CD4-positive, alpha-beta T cell treated with Interleukin-1 beta for 1 hour (primary cell): Measurements from ENCODE around the gene ZAP70.
"Not testable (repeated sequence)": the region's sequence is repeated elsewhere in the genome, so short reads cannot be mapped to it uniquely, and the experiment has no call there.

Source experiments
- DNase-seq, 2 donors: peaks; one replicate each; pipeline ENCODE4 v3.0.0-alpha.2; 2020 to 2022

The ZAP70 gene

DNA sequence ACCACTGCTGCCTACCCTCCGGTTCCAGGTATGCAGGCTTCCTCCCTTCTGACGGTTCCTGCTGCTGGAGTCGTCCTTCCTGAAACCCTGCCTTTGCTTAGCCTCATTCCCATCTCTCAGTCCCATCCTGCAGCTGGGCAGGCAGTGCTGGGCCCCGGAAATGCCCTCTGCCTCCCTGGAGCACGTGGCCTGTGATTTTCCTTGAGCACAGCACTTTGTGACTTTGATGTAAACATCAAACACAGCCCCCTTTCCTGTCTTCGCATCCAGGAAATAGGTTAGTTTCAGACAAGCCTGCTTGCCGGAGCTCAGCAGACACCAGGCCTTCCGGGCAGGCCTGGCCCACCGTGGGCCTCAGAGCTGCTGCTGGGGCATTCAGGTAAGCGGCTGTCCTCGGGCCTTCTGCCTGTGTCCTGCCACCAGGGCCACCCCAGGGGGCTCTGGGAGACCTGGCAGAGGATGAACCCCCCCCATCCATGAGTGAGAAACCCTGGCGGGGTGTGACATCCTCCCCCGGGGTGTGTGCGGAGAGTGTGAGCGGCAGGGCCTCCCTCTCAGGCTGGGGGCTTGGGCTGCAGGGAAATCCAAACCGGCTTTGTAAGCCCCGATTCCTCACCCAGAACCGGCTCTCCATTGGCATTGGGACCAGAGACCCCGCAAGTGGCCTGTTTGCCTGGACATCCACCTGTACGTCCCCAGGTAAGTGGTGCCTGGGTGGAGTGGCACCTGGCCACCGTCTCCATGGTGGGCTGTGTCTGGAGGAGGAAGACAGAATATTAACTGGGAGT is at the start of gene ZAP70:
TSS of gene ZAP70 (plus strand) at position 281 of the 788 bp plus-strand sequence. CDS start 10,461 bp downstream, outside the sequence.
- DNase-seq: peak; percentile 52 to 68

DNA sequence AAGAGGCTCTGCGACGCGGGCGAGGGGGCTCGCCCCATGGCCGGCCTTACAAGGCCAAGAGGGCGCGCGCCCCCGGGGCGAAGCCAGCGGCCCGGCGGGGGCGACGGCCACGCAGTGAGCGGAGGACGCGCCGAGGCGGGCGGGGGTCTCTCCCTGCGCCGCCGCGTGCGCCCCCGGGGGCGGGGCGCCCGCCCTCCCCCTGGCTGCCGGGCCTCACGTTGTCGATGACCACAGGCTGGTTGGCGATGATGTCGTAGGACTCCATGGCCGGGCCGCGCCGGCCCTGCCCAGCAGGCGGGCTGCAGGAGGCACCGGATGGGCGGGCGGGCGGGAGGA is 49.8 kb upstream of the ZAP70 start:
- DNase-seq: no peak

DNA sequence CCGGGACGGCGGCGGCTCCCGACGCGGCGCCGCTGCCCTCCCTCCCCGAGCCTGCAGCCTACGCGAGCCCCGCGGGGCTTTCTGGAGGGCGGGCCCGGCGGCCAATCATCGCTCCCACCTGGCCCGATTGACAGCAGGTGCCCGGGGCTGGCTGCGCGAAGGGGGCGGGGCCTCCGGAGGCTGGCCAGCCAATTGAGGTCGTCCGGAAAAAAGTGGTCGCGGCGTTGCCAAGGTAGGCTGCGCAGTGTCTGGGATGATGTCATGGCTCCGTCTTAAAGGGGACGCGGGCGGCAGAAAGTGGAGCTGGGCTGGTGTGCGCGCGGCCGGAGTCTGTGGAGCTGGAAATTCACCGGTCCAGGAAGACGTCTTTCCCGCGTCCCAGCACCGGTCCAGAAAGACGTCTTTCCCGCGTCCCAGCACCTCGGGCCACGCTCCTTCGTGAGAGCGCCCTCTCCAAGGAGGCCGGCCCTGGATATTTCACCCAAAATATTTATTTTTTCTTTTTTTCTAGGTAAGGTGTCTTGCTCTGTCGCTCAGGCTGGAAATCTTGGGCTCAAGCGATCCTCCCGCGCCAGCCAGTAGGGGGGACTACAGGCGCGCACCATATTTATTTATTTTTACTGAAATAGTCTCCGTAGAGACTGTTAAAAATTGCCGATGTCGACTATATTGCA is 49.3 kb upstream of the ZAP70 start, which contains the start of gene ACTR1B:
TSS of gene ACTR1B (minus strand) at position 83 of the 674 bp plus-strand sequence. CDS start 154 bp downstream, outside the sequence.
- peak; percentile 98 to 99 for DNase-seq

DNA sequence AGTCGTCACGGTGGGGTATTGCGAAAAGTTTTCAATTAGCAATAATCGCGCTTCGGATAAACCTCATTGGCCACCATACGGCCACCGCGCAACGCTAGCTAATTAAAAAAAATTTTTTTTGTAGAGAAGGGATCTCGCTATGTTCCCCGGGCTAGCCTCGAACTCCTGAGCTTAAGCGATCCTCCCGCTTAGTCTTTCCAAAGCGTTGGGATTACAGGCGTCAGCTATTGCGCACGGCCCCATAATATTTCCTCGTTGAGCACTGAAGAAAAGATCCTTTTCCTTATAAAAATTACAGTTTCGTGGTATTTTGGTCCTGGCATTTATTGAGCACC is 48.8 kb upstream of the ZAP70 start:
- DNase-seq: no peak

DNA sequence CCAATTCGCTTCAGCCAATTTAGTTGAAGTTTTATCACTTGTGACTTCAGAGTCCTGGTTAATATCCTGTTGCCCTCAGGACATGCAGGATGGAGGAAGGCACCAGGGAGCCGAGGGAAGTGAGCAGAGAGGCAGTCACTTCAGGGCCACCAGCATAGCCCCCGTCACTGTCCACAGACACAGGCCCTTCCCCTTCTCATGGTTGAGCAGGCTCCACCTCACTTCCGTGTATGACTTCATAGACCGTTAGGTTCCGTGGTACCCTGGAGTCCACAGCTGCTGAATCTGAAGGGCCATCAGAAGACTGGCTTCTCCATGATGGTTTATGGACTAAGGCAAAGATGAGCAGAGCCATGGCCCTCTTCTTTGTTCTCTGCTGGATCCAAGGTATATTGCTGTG is 43.9 kb upstream of the ZAP70 start, which contains the start of gene C2orf92:
TSS of gene C2orf92 (plus strand) at position 266 of the 400 bp plus-strand sequence. CDS start at position 342, 76 bp downstream.
- DNase-seq: no peak

DNA sequence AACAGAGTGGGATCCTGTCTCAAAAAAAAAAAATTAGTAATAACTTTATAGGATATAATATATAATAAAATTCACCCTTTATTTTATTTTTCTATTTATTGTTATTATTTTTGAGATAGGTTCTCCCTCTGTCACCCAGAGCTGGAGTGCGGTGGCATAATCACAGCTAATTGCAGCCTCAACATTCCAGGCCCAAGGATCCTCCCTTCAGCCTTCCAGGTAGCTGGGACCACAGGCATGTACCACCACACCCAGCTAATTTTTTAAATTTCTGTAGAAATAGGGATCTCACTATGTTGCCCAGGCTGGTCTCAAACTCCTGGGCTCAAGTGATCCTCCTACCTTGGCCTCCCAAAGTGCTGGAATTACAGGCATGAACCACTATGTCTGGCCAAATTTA is 42.9 kb upstream of the ZAP70 start:
- no peak for DNase-seq

DNA sequence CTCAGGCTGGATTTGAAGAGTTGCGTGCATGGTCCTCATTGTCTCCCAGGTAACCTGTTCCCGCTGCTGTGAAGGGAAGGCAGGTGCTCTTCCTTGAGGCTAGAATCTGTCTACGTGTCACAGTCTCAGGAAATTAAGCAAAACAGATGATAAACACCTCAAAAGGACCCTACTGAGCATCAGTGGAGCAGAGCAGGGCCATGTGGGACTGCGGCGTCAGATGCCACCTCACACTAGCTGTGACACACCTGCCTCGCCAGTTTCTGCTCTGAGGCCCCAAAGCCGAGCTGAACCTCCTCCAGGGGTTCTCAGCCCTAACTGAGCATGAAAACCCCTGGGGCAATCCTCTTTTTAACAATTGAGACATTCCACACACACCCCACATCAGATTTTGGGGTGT is 41.9 kb upstream of the ZAP70 start:
- DNase-seq: no peak

DNA sequence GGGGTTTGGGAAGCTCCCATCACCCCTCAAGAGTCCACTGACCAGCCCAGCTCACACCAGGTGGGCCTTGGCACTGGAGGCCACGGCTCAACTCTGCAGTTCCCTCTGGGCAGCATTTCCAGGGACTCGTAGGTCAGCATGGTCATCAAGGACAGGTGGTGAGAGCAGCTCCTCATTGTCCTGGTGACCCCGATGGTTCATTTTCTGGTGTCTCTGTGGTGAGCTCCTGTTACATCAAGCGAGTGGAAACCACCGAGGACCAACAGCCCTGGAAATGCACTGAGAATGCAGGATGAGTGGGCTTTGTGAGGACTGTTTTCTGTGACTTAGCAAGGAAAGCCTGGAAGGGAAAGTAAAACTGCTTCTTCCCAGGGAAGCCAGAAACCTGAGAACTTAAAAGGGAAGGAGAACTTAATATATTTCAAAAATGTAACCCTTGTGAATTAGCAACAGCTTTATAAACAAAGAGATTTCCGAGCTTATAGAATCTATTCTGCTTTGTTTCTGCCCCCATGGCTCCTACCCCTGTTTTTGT is 40.7 kb upstream of the ZAP70 start:
- not testable (repeated sequence) for DNase-seq

DNA sequence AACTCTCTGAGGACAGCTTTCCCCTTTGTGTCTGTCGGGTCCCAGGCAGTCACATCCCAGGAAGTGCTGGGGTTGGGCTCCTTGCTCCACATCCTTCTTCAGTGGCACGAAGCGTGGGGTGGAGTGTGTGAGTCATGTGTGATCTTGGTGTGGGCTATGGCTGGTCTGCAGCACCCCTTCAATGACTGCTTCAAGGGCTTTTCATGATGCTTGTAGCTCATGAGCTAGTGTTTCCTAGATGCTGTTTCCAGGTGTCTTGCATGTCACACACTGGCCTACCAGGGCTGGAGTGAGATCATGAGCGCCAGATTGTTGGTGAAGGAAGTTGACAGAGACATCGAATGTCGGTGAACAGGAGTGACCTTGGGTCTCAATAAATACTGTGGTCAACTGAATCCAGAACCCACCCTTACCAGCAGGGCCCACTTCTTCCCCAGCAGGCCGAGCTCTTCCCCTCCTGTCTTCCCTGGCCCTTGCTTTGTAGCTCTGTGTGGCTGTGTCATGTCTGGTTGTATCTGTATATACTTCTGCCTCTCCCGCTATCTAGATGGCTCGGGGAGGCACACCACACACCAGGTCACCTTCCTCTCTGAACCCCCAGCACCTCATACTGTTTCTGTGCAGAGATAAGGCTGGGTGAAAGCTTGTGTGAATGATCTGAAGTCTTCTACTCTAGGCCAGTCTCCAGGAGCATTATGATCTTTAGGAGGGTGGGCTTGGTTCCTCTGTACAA is 40.0 kb upstream of the ZAP70 start:
- no peak for DNase-seq

DNA sequence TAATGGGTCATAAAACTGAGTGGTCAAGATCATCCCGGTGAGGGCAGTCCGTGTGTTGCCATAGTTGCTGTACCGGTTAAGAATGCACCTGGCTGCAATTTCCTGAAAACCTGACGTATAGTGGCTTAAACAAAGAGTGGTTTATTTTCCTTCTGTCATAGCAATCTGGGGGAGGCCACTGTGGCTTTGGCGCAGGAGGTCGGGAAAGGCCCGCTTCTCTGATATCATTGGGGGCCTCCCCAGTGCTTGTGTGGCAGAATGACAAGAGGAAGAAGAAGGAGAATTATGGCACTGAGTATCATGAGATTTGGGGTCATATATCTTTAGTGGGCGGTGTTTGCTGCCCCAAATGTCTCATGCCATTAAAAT is 39.5 kb upstream of the ZAP70 start:
- no peak for DNase-seq

DNA sequence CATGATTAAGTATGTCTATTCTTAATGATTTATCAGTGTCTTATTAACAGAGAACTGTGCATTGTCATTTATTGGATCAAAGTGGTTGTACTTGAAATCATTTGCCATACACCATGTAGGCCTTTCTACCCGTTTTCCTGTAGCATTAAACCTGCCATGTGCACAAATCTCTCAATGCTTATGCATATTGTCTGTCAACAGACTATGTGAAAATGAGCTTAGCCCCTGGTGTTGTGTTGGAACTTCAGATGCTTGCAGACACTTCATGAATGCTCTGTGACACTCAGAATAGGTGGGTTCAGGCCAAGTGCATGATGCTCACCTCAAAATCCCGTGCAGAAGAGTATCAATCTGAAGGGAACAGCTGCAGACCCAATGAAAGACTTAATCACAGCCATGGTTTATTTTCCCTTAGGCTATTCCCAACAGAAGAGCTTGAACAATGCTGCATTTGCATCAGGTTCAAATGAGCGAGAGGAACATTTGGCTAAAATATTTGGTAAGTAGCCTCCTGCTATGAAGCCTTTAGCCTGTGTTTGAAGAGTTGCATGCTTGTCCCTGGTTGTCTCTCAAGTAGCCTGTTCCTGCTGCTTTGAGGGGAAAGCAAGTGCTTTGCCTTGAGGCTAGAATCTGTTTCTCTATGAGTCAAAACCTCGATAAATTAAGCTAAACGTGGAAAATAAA is 37.8 kb upstream of the ZAP70 start:
- no peak for DNase-seq

DNA sequence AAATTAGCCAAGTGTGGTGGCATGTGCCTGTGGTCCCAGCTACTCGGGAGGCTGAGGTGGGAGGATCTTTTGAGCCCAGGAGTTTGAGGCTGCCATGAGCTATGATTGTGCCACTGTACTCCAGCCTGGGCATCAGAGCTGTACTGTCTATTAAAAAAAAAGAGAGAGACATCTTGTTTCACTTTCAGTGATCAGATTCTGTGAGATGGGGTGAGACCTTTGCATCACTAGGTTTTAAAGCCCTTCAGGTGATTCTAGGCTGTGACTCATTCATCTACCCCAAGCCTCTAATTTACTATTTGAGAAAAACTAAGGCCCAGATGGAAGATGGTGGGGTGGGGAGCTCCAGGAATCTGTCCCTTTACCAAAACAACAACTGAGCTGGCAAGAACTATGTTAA is 36.8 kb upstream of the ZAP70 start:
- DNase-seq: no peak

DNA sequence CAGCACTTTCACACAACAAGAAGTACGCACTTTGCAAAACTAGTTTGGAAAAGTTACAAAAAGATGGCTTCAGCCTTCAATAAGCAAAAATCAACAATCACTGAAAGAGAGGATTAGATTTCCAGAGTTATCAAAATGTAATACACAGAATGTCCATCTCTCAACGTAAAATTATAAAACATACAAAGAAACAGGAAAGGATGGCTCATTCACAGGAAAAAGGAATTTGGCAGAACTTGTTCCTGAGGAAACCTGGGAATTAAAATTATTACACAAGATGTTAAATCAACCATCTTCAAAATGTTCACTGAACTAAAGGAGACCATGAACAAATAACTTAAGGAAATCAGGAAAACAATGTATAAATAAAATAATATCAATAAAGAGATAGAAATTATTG is 35.9 kb upstream of the ZAP70 start:
- DNase-seq: no peak

DNA sequence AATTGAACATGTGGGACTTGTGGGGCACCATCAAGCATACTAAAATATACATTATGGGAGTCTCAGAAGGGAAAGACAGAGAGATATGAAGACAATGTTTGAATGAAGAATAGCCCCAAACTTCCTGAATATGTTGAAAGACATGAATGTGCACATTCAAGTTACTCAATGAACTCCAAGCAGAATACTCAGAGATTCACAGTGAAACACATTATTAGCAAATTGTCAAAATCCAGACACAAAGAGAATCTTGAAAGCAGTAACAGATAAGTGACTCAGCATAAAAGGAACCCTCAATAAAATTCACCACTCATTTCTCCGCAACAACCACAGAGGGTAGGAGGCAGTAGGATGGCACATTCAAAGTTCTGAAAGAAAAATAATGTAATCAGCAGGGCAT is 35.1 kb upstream of the ZAP70 start:
- DNase-seq: no peak

DNA sequence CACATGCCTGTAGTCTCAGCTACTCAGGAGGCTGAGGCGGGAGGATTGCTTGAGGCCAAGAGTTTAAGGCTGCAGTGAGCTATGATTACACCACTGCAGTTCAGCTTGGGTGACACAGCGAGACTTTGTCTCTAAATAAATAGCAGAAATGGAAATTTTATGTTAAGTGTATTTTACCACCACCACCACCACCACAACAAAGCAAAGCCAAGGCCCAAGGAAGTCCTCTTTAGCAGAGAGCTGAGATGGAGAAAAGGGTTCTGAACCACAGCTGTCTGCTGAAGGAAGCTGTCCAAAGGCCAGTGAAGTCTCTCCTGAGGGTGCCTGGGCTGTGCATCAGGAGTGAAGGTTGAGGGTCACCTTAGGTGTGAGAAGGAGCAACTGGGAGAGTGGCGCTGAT is 26.1 kb upstream of the ZAP70 start:
- not testable (repeated sequence) for DNase-seq

DNA sequence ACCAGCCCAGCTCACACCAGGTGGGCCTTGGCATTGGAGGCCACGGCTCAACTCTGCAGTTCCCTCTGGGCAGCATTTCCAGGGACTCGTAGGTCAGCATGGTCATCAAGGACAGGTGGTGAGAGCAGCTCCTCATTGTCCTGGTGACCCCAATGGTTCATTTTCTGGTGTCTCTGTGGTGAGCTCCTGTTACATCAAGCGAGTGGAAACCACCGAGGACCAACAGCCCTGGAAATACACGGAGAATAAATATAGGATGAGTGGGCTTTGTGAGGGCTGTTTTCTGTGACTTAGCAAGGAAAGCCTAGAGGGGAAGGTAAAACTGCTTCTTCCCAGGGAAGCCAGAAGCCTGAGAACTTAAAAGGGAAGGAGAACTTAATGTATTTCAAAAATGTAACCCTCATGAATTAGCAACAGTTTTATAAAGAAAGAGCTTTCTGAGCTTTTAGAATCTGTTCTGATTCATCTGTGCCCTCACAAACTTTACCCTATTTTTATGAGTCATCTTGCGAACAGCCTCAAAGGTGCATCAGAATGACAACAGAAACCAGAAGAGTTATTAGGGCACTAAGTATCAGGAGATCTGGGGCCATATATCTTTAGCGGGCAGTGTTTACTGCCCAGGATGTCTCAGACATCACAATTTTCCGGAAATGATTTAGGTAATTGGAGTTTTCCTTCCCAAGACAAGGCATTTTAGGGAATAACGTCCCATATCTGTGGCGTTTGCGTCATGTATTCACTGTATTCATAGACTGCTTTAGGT is 25.1 kb upstream of the ZAP70 start:
- no peak for DNase-seq

DNA sequence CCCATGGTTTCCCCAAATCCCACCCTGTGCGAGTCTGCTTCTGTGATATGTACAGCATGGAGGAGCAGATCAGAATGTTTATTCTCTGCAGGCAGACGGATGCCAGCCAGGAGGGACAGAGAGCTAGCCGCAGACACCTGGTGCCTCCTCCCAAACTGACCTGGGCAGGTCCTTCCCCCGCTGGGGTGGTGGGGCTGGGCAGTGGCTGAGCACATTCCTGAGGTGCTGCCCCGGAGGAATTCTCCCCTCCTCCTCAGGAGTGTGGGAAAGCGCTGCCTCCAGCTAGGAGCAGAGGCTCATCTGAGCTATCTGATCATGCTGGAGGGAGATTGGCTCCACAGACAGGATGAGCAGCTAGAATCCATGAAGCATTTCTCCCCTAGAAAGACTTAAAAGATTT is 22.2 kb upstream of the ZAP70 start:
- DNase-seq: no peak

DNA sequence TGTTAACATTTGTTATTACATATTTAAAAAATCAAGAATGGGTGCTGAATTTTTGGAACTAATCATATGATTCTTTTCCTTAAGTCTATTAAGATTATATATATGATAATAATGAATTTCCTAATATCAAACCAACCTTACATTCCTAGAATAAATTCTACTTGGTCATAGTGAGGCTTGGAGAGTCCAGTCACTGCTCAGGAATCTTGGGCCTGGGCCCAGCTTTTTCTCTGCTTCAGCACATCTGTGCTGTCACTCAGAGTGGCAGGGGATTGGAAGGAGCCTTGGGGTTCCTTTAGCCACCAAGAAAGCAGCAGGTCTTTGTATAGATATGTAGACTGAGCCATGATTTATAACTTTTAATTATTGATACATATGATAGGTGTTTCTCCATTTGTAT is 19.9 kb upstream of the ZAP70 start:
- DNase-seq: no peak

DNA sequence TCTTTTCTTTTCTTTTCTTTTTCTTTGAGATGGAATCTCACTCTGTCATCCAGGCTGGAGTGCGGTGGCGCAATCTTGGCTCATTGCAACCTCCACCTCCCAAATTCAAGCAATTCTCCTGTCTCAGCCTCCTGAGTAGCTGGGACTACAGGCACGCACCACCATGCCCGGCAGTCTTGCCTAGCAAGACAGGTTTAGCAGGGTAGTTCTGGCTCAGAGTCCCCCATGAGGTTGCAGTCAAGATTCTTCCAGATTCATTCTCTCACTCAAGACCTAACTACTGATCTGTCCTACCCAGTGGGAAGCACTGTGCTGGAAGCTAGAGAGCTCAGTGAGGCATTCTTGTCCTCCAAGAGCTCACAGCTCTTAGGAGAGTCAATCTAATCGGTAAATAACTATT is 17.6 kb upstream of the ZAP70 start:
- DNase-seq: no peak

DNA sequence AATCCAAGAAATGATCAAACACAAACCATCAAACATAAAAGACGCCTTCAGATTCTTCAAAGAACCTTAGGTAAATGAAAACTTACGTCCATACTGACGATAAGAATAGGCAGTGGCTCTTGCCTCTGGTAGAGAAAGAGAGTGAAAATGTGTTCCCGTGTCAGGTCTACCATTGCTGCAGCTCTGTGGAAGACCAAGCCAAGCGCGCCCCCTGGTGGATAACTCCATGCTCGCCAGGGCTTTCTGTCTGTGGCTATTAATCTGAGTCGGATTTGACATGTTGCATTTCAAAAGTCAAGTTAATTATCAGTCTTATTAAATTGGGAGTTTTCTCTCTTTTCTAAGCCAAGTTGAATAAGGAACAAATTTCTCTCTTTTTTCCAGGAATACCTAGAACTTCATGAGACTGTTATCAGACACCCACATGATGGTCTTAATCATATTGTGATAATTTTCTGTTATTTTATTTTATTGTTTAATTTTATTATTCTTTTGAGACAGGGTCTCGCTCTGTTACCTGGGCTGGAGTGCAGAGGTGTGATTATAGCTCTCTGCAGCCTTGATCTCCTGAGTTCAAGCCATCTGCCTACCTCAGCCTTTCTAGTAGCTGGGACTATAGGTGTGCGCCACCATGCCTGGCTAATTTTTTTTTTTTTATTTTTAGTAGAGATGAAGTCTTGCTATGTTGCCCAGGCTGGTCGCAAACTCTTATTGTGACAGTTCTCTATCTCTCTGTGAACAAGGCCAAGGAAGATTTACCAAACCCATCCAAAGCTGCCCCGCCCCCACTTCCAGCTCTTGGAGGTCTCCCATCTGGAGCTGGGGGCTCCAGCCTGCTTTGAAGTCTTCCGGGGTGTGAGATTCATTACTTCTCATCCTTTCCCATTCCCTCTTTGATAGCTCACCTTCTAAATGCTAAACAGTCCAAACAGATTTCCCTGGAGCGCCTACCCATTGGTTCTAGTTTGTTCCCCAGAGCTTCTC is 15.8 kb upstream of the ZAP70 start:
- DNase-seq: peak; percentile 87 to 90

DNA sequence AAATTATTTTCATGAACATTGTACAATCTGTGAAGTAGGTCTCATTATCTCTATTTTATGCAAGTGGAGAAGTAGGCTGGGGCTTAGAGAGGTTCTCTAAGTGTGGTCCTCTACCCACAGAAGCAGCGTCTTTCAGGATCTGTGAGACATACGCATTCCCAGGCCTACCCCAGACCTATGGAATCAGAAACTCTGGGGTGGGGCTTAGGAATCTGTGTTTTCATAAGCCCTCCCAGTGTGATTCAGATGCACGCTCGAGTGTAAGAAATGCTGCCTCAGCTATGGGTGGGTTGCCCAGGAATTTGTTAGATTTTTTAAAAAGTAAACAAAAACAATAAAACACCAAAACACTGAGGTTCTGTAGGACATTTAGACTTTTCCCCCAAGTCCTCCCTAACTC is 14.8 kb upstream of the ZAP70 start:
- DNase-seq: no peak
